GM12873 (cell line): ENCODE results near the gene SOHLH1.

Source experiments
- CTCF ChIP-seq: IDR thresholded peaks from 2 replicates; pipeline ENCODE4 v1.5.1; 2012; ENCODE audit warnings: low read depth, mild to moderate bottlenecking, moderate library complexity, low read length, control low read depth; ENCODE audit not compliant: insufficient read depth; ENCODE audit errors: missing control alignments

SOHLH1 gene

GRCh38 chr9:135701067-135701958 lies 2.0 kb upstream of the SOHLH1 start:
- no peak for TF ChIP-seq CTCF

GRCh38 chr9:135700525-135700924 lies 1.2 kb upstream of the SOHLH1 start:
- TF ChIP-seq CTCF = no peak

GRCh38 chr9:135698767-135699166 lies 514 bp downstream of the SOHLH1 start:
- no peak for TF ChIP-seq CTCF

GRCh38 chr9:135698236-135698635 lies 1.0 kb downstream of the SOHLH1 start:
- no peak for TF ChIP-seq CTCF

GRCh38 chr9:135697226-135697625 lies 2.1 kb downstream of the SOHLH1 start:
- TF ChIP-seq CTCF = no peak

- TF ChIP-seq CTCF = no peak
These were observed 2.8 kb downstream of the SOHLH1 start for GRCh38 chr9:135696446-135696845.

- TF ChIP-seq CTCF = no peak
These were observed 3.6 kb downstream of the SOHLH1 start for GRCh38 chr9:135695642-135696041.
